GM12878 (cell line): ENCODE results near the gene BUB1. TPM values are rescaled to one million over a fixed set of nuclear protein-coding genes. Genes with fewer than 3 reads are reported as not detected.

Experiments used
- CHD2 ChIP-seq: IDR thresholded peaks from 2 replicates; pipeline ENCODE4 v1.6.1; 2011; ENCODE audit warnings: low read depth, low read length, improper control_type of control experiment, borderline replicate concordance
- FOS ChIP-seq: IDR thresholded peaks from 3 replicates; pipeline ENCODE4 v1.6.1; 2011; ENCODE audit warnings: borderline replicate concordance; ENCODE audit not compliant: insufficient read length; ENCODE audit errors: extremely low read depth
- GATAD2B ChIP-seq: fragments of 450-650 bp; conservative IDR thresholded peaks from 2 replicates; pipeline ENCODE4 v1.6.1; 2017; ENCODE audit warnings: low read depth, mild to moderate bottlenecking, moderate library complexity
- NFIC ChIP-seq: IDR thresholded peaks from 2 replicates; pipeline ENCODE4 v1.6.1; 2012; ENCODE audit warnings: low read depth, mild to moderate bottlenecking, inconsistent platforms, low read length, moderate library complexity
- NFXL1 ChIP-seq: fragments of 450-650 bp; IDR thresholded peaks from 2 replicates; pipeline ENCODE4 v1.6.1; 2017; ENCODE audit warnings: antibody characterized with exemption, mild to moderate bottlenecking, borderline replicate concordance
- PAX5 ChIP-seq: IDR thresholded peaks from 2 replicates; pipeline ENCODE4 v1.6.1; 2011; ENCODE audit warnings: low read depth, low read length, borderline replicate concordance
- PRDM15 ChIP-seq: fragments of 450-650 bp; formaldehyde crosslinking; IDR thresholded peaks from 2 replicates; pipeline ENCODE4 v1.4.0; 2020; ENCODE audit warnings: mild to moderate bottlenecking, moderate library complexity
- SKIL ChIP-seq: fragments of 450-650 bp; IDR thresholded peaks from 2 replicates; pipeline ENCODE4 v1.6.1; 2017; ENCODE audit warnings: mild to moderate bottlenecking, low read depth, inconsistent platforms; ENCODE audit not compliant: poor library complexity, severe bottlenecking
- SP1 ChIP-seq: IDR thresholded peaks from one replicate; pipeline ENCODE4 v1.6.1; 2011; ENCODE audit warnings: low read depth, low read length
- SREBF2 ChIP-seq: IDR thresholded peaks from 2 replicates; pipeline ENCODE4 v1.6.1; 2012; ENCODE audit warnings: mild to moderate bottlenecking, low read length
- STAT3 ChIP-seq: IDR thresholded peaks from 2 replicates; pipeline ENCODE4 v1.6.1; 2011; ENCODE audit warnings: low read depth, low read length, improper control_type of control experiment
- TCF7 ChIP-seq: IDR thresholded peaks from 2 replicates; pipeline ENCODE4 v1.6.1; 2014; ENCODE audit warnings: antibody characterized with exemption, borderline replicate concordance
- ZBTB11 ChIP-seq: fragments of 450-650 bp; formaldehyde crosslinking; IDR thresholded peaks from 2 replicates; pipeline ENCODE4 v1.5.0; 2022; ENCODE audit warnings: mild to moderate bottlenecking, missing genetic modification characterization
- ZNF207 ChIP-seq: fragments of 450-650 bp; IDR thresholded peaks from 2 replicates; pipeline ENCODE4 v1.6.1; 2014; ENCODE audit warnings: antibody characterized with exemption, mild to moderate bottlenecking, borderline replicate concordance
- ZNF24 ChIP-seq: fragments of 450-650 bp; IDR thresholded peaks from 2 replicates; pipeline ENCODE4 v1.6.1; 2017; ENCODE audit warnings: antibody characterized with exemption, mild to moderate bottlenecking
- polyA plus RNA-seq, 11 experiments: library from polyadenylated mRNA; depleted of rRNA in 4 of 11; unstranded in 6 of 11; stranded (reverse) in 5 of 11; fragments of >200 nt; fragmentation: Nextera tagmentation in 4 of 11; fragmentation: Illumina TruSeq in 1 of 11; extraction: Ambion mirVana in 4 of 11; extraction: Trizol in 1 of 11; gene quantifications; 1 replicate in 1 of 11; 2 replicates in 10 of 11; pipeline versions ENCODE4 v1.2.1 to v1.2.3, GENCODE V29; 2011 to 2016; ENCODE audit warnings: inconsistent platforms in 2 of 11, missing spikeins in 2 of 11, low read depth in 1 of 11
- total RNA-seq, 4 experiments: library from RNA; depleted of rRNA in 3 of 4; stranded (reverse); fragments of >200 nt in 3 of 4; fragmentation: Illumina TruSeq in 1 of 4; extraction: Trizol in 1 of 4; gene quantifications; 2 replicates each; pipeline versions ENCODE4 v1.2.1 to v1.2.3, GENCODE V29; 2013 to 2021

The BUB1 gene
- total and polyA plus RNA-seq, 10 of the 15 experiments (the other 5 are each of a cell fraction or from before 2014, with no cell fraction given), result 52.4 to 142 (median 88.9) TPM

DNA sequence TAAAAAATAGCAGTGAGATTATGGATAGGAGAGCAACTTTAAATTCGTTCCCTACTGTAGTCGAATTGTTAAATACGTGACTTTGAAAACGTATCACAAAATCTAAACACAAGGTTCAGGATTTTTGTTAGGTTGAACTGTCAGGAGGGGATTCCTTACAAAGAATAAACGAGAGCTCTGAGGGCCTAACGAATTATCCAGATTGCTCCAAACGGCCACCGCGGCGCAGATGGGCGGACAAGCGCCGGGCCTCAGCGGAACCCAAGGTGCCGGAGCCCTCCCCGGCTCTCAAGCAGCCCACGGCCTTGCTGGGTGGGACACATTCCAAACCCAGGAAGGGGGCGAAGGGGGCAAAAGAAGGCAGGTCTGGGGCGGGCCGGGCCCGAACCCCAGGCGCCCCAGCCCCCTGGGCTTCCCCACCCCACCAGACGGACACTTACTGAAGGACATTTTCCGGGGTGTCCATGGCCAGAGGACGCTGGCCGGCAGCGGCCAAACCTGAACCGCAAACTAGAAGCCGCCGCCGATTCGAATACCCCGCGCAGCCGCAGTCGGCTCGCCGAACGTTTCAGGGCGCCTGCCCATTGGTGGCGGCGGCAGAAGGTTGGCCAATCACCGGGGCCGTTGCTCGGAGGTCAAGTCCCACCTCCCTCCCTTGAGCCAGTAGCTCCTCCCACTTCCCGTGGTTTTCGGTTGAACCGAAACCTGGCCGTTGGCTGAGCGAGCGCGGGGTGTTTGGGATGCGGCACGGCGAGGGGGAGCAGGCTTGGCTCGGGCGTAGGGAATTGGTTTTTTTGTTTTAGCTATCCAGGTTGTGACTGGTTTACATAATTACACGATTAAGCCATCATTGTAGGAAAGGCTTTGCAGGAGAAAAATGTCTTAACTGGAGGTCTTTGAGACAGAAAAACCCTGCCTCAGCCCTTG is at the start of gene BUB1 (continued):
- no peak for TF ChIP-seq SKIL
- peak; percentile 63 for TF ChIP-seq GATAD2B
- no peak for TF ChIP-seq PRDM15 (CRISPR knock-in tag)
- peak; percentile 41; the same call in 1 of the 2 replicates for TF ChIP-seq PAX5
- no peak for TF ChIP-seq TCF7
- no peak for TF ChIP-seq ZBTB11 (CRISPR knock-in tag)
- peak; percentile 98 for TF ChIP-seq SP1
- peak; percentile 58 for TF ChIP-seq FOS
- peak; percentile 91 for TF ChIP-seq CHD2
- TF ChIP-seq ZNF24, result no peak
- TF ChIP-seq STAT3, result no peak
- TF ChIP-seq ZNF207, result no peak
- no peak for TF ChIP-seq SREBF2
- no peak for TF ChIP-seq NFXL1
- TF ChIP-seq NFIC, result no peak; the same call in 1 of the 2 replicates
